Anterior cingulate cortex (tissue), 58 donors: ENCODE data around the gene LRRC37A3.
"Not testable (repeated sequence)": the region's sequence is repeated elsewhere in the genome, so short reads cannot be mapped to it uniquely, and the experiment has no call there.

Experiments used
- DNase-seq, 58 donors: peaks; one replicate each; lab custom pipeline; 2025; lab: John Stamatoyannopoulos, UW

The LRRC37A3 gene

DNA sequence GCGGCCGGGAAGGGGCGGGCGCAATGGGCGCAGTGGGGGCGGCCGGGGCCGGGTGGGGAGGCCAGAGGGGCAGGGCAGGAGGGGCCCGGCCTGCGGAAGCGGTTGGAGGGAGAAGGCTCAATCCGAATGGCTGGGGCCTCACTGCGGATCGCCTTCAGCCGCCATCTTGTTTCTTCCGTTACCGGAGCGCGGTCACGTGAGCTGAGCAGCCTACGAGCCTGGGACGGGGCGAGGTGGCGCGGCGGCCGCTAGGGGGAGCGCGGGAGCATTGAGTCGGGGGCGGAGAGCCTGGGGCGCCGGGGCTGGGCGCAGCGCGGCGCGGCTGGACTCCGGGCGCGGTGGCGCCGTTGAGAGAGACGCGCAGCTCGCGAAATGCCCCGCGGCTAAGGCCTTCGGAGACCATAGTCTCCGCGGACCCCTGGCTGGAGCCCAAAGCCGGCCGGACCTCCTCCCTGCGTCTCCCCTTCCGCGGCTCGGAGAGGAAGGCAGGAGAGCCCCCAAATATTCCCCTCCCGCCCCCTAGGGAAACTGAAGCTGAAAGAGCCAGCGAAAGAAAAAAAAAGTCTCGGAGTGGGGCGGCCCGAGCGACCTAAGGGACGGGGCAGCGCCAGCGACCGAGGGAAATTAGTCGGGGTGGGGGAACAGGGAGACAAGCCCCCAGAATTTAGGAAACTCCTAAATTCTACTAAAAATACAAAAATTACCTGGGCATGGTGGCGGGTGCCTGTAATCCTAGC lies at the start of gene LRRC37A3:
Gene LRRC37A3 (minus strand): TSS at position 190 of the 737 bp plus-strand sequence. CDS start 22,221 bp downstream, outside the sequence.
- DNase-seq: peak; percentile 76 to 100 (median 98)

DNA sequence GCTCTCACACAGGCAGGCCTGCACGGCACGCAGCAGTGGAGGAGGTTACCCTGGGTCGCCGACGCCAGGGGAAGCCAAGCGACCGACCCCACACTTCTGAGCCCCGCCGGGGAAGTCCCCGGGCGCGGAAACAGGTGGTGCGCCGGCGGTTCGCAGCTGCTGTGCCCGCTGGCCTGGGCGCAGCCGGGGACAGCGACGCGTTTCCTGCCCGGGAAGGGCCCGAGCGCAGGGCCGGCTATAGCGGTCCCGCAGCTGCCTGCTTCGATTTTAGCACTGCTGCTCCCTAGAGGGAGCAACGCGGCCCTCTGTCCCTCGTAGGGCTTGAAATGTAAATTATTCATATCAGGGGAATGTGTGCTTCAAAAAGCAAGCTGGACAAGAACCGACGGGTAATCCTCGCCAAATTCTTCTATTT lies 46.6 kb upstream of the LRRC37A3 start:
- peak in 41 of 58 donors; percentile 9 to 72 (median 41) for DNase-seq

GRCh38 chr17:64965256-64965872 lies 46.1 kb upstream of the LRRC37A3 start:
- DNase-seq: not testable (repeated sequence)

DNA sequence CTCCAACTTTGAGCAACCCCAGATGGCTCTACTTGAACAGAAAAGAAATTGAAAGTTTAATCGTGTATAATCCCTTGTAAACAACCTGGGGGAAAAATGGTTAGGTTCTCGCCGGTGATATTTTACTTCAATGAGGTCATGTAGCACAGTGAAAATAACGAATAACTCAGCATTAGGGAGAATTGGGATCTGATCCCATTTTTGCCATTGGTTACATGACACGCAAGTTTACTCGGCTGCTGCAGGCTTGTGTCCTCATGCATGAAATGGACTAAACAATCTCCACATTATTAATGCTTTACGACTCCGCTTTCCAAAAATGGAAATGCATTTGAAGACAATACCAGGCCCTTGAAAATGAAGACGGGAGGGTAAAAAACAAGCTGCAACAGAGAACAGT lies 45.5 kb upstream of the LRRC37A3 start:
- no peak for DNase-seq

DNA sequence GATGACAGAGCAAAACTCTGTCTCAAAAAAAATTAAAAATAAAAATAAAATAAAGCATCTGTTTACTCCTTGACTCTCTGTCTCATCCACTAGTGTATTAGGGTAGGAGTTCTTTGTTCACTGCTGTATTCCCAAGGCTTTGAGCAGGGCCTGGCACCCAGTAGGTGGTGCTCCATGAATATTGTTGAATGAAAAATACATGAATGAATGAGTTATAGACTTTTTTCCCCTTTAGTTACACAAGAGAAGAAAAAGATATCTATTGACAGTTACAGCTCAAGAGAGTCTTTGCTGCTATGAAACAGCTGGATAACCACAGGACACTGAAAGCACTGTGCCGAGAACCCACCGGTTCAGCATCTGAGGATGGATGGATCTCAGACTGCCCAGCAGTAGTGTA lies 44.5 kb upstream of the LRRC37A3 start:
- DNase-seq: not testable (repeated sequence)

DNA sequence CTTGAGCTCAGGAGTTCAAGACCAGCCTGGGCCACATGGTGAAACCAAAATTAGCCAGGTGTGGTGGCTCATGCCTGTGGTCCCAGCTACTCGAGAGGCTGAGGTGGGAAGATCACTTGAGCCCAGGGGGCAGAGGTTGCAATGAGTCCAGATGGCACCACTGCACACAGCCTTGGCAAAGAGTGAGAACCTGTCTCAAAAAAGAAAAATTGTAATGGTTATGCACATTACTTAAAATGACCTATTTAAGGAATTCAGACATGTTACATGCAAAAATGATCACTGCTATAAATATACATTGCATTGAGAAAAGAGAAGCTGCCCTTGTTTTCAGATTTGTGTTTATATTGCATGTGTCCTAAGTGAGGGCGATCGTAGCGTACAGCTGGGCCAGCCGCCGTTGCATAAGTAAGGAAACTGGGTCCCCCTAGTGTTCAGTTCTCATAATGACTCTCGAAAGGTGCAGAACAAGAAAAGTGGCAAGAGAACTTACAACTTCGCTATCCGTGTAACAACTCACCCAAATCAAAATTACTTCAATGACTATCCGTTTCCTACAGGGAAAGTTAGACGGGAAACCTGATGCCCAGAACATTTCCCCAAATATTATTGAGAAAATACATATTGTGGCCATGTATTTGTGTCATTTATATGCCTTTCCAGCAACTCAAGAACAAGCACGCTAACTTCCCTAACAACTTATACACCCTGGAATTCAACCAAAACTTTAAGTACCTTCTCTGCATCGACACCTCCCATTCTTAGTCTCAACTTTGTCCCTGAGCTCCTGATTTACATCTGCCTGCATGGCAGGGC lies 42.5 kb upstream of the LRRC37A3 start:
- peak in 19 of 58 donors; percentile 5 to 74 (median 33) for DNase-seq

DNA sequence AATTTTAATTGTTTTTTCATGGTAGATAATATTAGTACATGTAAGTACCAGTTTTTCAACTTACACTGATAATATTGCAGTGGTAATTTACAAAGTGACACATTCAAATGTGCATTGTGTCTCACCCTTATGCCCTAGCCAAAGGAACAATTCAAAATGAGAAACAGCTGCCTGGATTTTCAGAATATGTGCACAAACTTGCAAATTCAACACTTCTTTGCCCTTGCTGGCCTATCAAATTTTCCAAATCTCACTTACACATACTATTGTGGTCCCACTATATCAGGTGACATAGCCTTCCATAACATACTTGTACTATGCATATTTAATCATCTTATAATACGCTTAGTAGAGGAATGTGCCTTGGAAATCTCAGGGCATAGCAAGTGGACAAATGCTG lies 32.6 kb upstream of the LRRC37A3 start:
- DNase-seq: no peak

DNA sequence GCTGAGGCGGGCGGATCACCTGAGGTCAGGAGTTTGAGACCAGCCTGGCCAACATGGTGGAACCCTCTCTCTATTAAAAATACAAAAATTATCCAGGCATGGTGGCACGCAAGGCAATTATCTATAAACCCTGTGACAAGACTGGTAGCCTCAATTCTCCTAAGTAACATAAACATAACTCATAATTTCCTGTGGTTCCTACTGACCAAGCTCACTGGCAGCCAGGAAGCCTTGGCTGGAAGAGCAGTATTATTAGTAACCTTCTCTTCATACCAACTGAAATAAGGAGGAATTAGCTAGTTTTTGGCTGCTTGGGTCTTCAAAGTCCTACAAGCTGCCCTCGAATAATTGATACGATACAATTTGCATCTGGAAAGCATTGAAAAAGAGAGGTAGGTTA lies 31.6 kb upstream of the LRRC37A3 start:
- no peak for DNase-seq

DNA sequence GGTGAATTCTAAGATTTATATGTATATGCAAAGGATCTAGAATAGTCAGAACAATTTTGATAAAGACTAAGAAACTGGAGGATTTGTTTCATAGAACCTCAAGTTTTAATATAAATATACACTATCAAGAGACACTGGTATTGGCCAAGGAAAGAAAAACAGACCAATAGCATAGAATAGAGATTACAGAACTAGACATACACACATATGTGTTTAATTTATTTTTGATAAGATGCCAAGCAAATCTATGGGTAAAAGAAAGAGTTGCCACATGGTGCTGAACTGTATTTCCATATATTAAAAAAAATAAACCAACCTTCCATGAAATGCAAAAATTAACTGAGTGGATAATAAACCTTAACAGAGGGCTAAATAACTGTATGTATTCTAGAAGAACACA lies 27.9 kb upstream of the LRRC37A3 start:
- no peak for DNase-seq

- DNase-seq: no peak
Observed at GRCh38 chr17:64941761-64942160, 22.5 kb upstream of the LRRC37A3 start.

GRCh38 chr17:64941045-64941444 lies 21.8 kb upstream of the LRRC37A3 start:
- no peak for DNase-seq

GRCh38 chr17:64940055-64940454 lies 20.8 kb upstream of the LRRC37A3 start:
- no peak for DNase-seq

DNA sequence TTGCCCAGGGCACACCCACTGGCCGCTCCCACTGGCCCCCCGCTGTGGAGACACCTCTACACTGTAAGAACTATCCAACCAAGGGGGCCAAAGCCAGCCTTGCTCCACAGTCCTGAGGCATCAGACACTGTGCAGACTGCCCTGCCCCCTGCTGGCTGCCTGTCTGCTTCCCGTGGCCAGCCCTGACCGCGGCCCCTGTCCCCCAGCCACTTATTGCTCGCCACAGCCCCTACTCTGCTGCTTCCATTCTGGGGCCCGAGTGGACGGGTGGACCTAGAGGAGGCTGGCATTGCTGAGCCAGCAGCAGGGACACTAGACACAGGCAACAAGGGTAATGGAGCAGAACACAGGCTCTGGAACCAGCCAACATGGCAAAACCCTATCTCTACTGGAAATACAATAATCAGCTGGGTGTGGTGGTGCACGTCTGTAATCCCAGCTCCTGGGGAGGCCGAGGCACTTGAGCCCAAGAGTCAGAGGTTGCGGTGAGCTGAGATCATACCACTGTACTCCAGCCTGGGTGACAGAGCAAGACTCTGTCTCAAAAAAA lies 19.7 kb upstream of the LRRC37A3 start:
- DNase-seq: peak in 10 of 58 donors; percentile 7 to 56 (median 14)

DNA sequence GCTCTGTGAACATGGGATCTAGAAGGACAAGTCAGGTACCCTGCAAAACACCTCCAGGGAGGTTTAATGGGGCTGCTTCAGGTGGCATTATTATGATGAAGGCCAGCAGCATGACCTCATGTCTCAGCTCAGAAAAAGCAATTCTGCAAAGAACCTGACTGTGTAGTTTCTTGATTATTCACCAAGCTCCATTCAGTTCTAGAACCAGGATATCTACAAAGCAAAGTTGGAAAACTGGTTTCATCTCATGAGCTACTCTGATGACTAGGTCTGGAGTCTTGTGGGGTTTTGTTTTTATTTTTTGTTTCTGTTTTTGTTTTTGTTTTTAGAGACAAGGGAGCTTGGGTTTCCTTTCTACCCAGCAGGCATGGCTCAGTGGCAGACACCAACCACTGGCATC lies 19.0 kb upstream of the LRRC37A3 start:
- no peak for DNase-seq

- no peak for DNase-seq
Observed at GRCh38 chr17:64936117-64936516, 16.8 kb upstream of the LRRC37A3 start.

- DNase-seq: not testable (repeated sequence)
Observed at GRCh38 chr17:64934284-64934778, 15.1 kb upstream of the LRRC37A3 start.

GRCh38 chr17:64932850-64933249 lies 13.6 kb upstream of the LRRC37A3 start:
- not testable (repeated sequence) for DNase-seq

DNA sequence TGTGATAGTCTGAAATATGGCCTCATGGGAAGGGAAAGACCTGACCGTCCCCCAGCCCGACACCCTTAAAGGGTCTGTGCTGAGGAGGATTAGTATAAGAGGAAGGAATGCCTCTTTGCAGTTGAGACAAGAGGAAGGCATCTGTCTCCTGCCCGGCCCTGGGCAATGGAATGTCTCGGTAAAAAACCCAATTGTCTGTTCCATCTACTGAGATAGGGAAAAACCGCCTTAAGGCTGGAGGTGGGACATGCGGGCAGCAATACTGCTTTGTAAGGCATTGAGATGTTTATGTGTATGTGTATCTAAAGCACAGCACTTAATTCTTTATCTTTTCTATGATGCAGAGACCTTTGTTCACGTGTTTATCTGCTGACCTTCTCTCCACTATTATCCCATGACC lies 11.1 kb upstream of the LRRC37A3 start:
- DNase-seq: not testable (repeated sequence)

DNA sequence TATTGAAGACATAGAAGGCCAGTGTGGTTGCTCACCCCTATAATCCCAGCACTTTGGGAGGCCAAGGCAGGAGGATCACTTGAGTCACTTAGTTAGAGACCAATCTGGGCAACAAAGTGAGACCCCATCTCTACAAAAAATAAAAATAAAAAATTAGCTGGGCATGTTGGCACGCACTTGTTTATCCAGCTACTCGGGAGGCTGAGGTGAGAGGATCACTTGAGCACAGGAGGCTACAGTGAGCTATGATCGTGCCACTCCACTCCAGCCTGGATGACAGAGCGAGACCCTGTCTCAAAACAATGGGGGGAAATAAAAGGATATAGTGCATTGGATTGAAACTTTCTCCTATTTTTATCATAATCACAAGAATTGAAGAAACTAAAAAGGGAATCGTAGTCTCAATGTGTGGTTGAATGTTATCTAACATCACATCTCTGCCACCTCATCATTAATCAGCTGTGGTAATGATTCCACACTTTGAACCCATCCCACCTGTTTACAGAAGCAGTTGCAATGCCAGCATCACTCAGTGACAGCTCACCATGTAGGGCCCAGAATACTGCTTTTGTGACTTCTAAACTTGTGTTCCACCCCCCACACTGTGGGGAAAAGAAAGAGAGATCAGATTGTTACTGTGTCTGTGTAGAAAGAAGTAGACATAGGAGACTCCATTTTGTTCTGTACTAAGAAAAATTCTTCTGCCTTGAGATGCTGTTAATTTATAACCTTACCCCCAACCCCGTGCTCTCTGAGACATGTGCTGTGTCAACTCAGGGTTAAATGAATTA lies 10.3 kb upstream of the LRRC37A3 start:
- DNase-seq: not testable (repeated sequence)

- DNase-seq: not testable (repeated sequence)
Observed at GRCh38 chr17:64928701-64929100, 9.4 kb upstream of the LRRC37A3 start.
